Measurements from ENCODE around the gene MYO15A. TPM values are rescaled to one million over a fixed set of nuclear protein-coding genes. Genes with fewer than 3 reads are reported as not detected.

MYO15A gene, protein sequence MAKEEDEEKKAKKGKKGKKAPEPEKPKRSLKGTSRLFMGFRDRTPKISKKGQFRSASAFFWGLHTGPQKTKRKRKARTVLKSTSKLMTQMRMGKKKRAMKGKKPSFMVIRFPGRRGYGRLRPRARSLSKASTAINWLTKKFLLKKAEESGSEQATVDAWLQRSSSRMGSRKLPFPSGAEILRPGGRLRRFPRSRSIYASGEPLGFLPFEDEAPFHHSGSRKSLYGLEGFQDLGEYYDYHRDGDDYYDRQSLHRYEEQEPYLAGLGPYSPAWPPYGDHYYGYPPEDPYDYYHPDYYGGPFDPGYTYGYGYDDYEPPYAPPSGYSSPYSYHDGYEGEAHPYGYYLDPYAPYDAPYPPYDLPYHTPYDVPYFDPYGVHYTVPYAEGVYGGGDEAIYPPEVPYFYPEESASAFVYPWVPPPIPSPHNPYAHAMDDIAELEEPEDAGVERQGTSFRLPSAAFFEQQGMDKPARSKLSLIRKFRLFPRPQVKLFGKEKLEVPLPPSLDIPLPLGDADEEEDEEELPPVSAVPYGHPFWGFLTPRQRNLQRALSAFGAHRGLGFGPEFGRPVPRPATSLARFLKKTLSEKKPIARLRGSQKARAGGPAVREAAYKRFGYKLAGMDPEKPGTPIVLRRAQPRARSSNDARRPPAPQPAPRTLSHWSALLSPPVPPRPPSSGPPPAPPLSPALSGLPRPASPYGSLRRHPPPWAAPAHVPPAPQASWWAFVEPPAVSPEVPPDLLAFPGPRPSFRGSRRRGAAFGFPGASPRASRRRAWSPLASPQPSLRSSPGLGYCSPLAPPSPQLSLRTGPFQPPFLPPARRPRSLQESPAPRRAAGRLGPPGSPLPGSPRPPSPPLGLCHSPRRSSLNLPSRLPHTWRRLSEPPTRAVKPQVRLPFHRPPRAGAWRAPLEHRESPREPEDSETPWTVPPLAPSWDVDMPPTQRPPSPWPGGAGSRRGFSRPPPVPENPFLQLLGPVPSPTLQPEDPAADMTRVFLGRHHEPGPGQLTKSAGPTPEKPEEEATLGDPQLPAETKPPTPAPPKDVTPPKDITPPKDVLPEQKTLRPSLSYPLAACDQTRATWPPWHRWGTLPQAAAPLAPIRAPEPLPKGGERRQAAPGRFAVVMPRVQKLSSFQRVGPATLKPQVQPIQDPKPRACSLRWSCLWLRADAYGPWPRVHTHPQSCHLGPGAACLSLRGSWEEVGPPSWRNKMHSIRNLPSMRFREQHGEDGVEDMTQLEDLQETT (N-terminal part only)
- 1 to 10 TPM in 2 of 6 donors, under 1 TPM in 4; 0.43 to 2.0 (median 0.65) TPM for polyA plus RNA-seq (ENCODE audit: low read depth in 6 of 6)

DNA sequence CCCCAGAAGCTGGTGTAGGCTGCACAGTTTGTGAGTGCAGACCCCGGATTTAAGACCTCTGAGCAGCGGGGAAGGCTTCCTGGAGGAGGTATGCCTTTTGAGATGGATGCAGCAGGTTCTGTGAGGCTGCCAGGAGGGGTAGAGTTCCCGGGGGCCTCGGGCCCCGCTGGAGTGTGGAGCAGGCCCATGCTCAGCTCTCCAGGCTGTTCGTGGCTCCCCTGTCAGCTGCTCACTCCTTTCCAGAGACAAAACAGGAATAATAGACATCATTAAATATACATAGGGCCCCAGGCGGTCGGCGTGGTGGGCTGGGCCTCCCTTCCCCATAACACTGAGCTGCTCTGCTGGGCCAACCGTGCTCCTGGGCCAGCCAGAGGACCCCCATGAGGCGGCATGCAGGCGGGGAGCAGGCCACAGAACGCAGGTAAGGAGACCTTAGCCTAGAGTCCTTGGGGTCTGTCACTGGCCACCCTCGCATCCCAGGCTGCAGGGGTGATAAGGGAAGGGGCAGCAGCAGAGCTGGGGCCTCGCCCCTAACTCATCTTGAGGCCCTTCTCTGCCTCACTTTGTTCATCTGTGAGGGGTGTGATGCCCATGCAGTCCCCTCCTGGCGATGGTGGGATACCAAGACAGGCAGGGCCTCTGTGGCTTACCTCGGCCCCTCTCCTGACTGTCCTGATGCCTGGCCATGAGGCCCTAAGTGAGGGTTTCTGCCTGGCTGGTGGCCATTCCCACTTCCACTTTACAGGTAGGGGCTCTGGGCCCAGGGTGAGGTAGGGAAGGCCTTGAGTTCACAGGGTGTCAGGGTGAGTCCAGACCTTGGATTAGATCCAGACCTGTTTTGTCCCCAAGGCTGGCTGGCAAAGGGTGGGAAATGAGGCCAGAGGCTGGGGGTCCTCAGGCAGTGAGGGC is at the start of gene MYO15A:
Gene MYO15A, plus strand, starts transcription at position 356 of the 912 bp plus-strand sequence. CDS start 10,045 bp downstream, outside the sequence.
- peak within 1 kb of the TSS in 3 of 6 donors; percentile 22 to 88 (median 38) for H3K27ac Mint-ChIP-seq
- peak within 1 kb of the TSS in 1 of 8 donors; percentile 29 for H3K4me3 Mint-ChIP-seq
- H3K27me3 Mint-ChIP-seq: no peaks in the 10 kb centered on the region

DNA sequence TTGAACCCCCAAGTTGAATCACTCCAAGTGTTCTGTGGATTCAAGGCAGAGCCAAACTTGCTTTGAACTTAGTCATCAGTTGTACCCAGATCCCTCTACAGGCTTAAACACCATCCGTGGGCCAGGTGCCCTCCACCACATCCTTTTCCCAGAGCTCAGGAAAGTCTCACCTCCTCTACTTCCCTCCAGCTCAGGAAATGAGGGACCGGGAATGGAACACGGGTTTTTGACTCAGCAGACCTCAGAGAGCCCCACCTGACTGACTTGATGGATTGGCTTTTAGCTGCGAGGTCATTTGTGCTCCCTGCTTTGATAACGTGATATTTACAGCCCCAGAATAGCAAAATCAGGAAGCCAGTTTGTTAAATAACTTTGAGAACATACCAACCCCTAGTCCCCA is 49.3 kb upstream of the MYO15A start:
- H3K27me3 Mint-ChIP-seq: no peaks in the 10 kb centered on the region
- peaks cover 9 to 11% of the 10 kb centered on the region in 2 donors for H3K36me3 Mint-ChIP-seq
- no peak for DNase-seq
- peaks cover 0 to 4% (median 3%) of the 10 kb centered on the region in 3 donors for H3K4me1 Mint-ChIP-seq
- H3K4me3 Mint-ChIP-seq: no peak overlapping the region
- no peak for ATAC-seq (ENCODE audit: low read depth in 2 of 2)
- H3K9me3 Mint-ChIP-seq: no peaks in the 10 kb centered on the region
- H3K27ac Mint-ChIP-seq: peak overlapping the region in 2 of 6 donors; percentile 11 to 16

More for the DNA sequence above, at the start of gene MYO15A:
- Mint-ChIP-seq H3K4me1 (peaks cover 0 to 15% (median 10%) of the 10 kb centered on the region in 3 donors), H3K9me3 (no peaks in the 10 kb centered on the region), H3K36me3 (no peaks in the 10 kb centered on the region)
- no peak for DNase-seq
- ATAC-seq (ENCODE audit: low read depth in 2 of 2): no peak

DNA sequence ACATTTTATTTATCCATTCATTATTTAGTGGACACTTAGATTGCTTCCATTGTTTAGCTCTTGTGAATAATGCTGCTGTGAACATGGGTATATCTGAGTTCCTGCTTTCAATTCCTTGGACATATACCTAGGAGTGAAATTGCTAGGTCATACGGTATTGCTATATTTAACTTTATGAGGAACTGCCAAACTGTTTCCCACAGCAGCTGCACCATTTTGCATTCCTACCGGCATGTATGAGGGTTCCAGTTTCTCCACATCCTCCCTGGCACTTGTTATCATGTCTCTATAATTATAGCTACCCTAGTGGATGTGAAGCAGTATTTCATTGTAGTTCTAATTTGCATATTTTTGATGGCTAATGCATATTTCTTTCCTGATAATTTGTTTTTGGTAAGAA is 44.5 kb upstream of the MYO15A start:
- DNase-seq (no peak), ATAC-seq (ENCODE audit: low read depth in 2 of 2) (no peak)
- H3K27me3 Mint-ChIP-seq: no peaks in the 10 kb centered on the region
- H3K9me3 Mint-ChIP-seq: no peaks in the 10 kb centered on the region
- H3K4me3 Mint-ChIP-seq: no peak overlapping the region
- H3K36me3 Mint-ChIP-seq: peaks cover 5 to 13% of the 10 kb centered on the region in 2 donors
- peak overlapping the region in 1 of 6 donors; percentile 0 for H3K27ac Mint-ChIP-seq
- H3K4me1 Mint-ChIP-seq: peaks cover 0 to 3% (median 0%) of the 10 kb centered on the region in 3 donors

DNA sequence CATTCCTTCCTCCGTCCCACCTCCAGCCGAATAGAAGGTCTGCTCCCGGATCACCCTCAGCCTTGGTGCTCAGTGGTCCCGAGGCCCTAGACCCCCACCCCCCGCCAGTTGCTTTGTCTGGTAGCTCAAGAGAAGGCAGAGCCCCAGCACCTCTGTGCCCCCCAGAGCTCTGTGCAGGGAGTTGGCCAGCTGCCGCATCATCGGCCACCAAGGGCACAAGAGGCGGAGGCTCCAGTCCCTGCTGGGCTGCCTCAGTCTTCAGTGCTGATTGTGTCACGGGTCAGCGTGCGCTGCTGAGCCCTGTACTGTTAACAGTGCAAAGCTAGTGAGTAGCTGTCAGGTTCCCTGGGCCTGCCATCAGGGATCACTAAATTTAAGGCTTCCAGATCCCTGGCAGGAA is 43.0 kb upstream of the MYO15A start:
- ATAC-seq (ENCODE audit: low read depth in 2 of 2): no peak
- H3K9me3 Mint-ChIP-seq: no peaks in the 10 kb centered on the region
- no peaks in the 10 kb centered on the region for H3K27me3 Mint-ChIP-seq

DNA sequence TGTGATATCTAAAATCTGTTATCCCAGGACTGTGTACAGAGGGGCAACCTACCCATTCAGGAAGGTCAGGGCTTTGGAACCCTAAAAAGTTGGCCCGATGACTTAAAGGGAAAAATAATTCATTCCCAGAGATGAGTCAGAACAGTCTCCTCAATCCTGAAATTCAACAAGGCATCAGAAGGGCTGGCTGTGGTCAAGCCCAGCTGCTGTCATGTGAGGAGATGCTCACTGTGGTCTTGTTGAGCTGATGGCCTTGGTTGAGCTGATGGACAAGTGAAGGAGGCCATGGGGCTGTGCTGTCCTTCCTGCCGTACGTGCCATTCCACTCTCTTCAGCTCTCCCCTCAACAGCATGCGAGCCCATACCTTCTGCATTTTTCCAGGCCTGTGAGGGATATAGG is 41.7 kb upstream of the MYO15A start:
- no peak overlapping the region for H3K4me3 Mint-ChIP-seq
- H3K36me3 Mint-ChIP-seq: peaks cover 5 to 13% of the 10 kb centered on the region in 2 donors
- no peak for ATAC-seq (ENCODE audit: low read depth in 2 of 2)
- H3K9me3 Mint-ChIP-seq: no peaks in the 10 kb centered on the region
- no peak for DNase-seq
- H3K27me3 Mint-ChIP-seq: no peaks in the 10 kb centered on the region
- H3K27ac Mint-ChIP-seq: peak overlapping the region in 1 of 6 donors; percentile 66
- no peaks in the 10 kb centered on the region for H3K4me1 Mint-ChIP-seq

More for the DNA sequence above, 43.0 kb upstream of the MYO15A start:
- Mint-ChIP-seq H3K4me3 (no peak overlapping the region), H3K4me1 (no peaks in the 10 kb centered on the region), H3K27ac (no peak overlapping the region), H3K36me3 (peaks cover 5 to 13% of the 10 kb centered on the region in 2 donors)
- no peak for DNase-seq

DNA sequence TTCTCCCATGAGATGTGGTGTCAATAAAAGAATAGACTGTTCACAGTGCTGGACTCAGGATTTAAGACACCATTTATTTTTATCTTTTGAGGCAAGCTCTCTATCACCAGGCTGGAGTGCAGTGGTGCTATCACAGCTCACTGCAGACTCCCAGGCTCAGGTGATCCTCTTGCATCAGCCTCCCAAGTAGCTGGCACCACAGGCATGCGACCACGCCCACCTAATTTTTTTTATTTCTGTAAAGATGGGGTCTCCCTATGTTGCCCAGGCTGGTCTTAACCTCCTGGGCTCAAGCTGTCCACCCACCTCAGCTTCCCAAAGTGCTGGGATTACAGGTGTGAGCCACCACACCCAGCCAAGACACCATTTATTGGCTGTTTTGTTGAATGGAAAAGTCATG is 39.5 kb upstream of the MYO15A start:
- no peaks in the 10 kb centered on the region for H3K27me3 Mint-ChIP-seq
- no peaks in the 10 kb centered on the region for H3K9me3 Mint-ChIP-seq
- peaks cover 5 to 13% of the 10 kb centered on the region in 2 donors for H3K36me3 Mint-ChIP-seq
- no peak for ATAC-seq (ENCODE audit: low read depth in 2 of 2)
- DNase-seq: no peak
- no peak overlapping the region for H3K4me3 Mint-ChIP-seq
- peak overlapping the region in 1 of 6 donors; percentile 52 for H3K27ac Mint-ChIP-seq
- H3K4me1 Mint-ChIP-seq: no peaks in the 10 kb centered on the region

DNA sequence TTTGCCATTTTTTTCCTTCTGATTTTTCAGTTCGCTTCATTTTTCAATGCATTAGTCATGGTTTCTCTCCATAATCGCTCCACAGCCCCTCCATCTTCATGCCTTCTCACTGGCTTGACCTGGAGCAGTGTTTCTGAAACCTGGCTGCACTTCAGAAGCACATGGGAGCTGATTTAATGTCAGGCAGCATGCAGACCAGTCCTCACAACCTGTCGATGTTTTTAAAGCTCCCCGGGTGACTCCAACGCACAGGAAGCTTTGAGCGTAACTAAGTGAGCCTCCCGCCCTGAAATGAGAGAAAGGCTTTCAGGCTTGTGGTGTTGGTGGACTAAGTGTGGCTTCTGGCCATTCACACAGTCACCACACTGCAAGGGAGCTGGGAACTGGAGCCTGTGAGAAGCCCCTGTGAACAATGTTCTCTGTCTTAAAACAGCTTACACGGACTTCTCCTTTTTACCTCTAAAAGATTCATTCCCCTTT is 37.7 kb upstream of the MYO15A start:
- Mint-ChIP-seq H3K27ac (no peak overlapping the region), H3K36me3 (no peaks in the 10 kb centered on the region)
- DNase-seq: no peak

DNA sequence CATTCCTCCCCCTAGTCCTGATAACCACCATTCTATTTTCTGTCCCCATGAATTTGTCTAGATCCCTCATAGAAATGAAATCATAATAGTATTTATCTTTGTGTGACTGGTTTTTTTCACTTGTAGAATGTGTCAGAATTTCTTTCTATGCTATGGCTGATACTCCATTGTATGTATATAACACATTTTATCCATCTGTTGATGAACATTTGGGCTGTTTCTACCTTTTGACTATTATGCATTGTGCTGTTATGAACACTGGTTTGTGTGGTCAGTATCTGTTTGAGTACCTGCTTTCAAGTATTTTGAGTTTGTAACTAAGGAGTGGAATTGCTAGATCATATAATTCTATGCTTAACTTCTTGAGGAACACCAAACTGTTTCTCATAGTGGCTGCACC is 36.8 kb upstream of the MYO15A start:
- peaks cover 0 to 21% (median 15%) of the 10 kb centered on the region in 3 donors for H3K27me3 Mint-ChIP-seq
- no peak overlapping the region for H3K27ac Mint-ChIP-seq
- ATAC-seq (ENCODE audit: low read depth in 2 of 2) (no peak), DNase-seq (no peak)
- H3K4me1 Mint-ChIP-seq: no peaks in the 10 kb centered on the region
- no peak overlapping the region for H3K4me3 Mint-ChIP-seq
- H3K9me3 Mint-ChIP-seq: no peaks in the 10 kb centered on the region
- no peaks in the 10 kb centered on the region for H3K36me3 Mint-ChIP-seq

More for the DNA sequence above, 37.7 kb upstream of the MYO15A start:
- no peaks in the 10 kb centered on the region for H3K4me1 Mint-ChIP-seq
- peaks cover 0 to 15% (median 13%) of the 10 kb centered on the region in 3 donors for H3K27me3 Mint-ChIP-seq
- ATAC-seq (ENCODE audit: low read depth in 2 of 2): no peak
- no peak overlapping the region for H3K4me3 Mint-ChIP-seq
- H3K9me3 Mint-ChIP-seq: no peaks in the 10 kb centered on the region

DNA sequence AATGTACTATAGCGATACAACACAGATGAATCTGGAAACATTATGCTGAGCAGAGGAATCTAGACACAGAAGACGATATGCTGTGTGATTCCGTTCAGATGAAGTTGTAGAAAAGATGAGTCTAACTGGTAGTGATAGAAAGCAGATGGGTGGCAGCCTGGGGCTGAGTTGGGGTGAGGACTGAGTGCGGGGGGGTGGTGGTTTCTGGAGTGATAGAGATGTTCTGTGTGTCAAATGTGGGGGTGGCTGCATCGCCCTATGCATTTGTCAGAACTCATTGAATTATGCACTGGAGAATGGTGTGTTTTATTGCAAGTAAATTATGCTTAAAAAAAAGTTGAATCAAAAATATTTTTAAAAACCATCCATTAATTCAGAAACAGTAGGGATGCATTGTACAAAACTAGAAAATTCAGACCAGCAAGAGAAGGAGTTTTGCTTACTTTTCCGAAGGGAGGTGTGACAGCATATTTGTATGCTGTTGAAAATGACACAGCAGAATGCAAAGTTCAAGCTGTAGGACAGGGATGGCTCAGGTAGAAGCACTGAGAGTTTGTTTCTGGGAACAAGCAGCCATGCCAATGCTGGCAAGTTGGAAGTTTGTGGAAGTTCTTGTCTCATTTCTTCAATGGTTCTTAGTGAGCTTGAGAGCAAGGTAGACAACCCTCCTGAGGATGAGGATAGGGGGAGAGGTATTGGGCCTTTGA is 33.8 kb upstream of the MYO15A start:
- Mint-ChIP-seq H3K27ac (no peak overlapping the region), H3K9me3 (no peaks in the 10 kb centered on the region), H3K4me3 (no peak overlapping the region), H3K27me3 (peaks cover 0 to 33% (median 22%) of the 10 kb centered on the region in 3 donors), H3K4me1 (no peaks in the 10 kb centered on the region), H3K36me3 (no peaks in the 10 kb centered on the region)
- no peak for DNase-seq
- no peak for ATAC-seq (ENCODE audit: low read depth in 2 of 2)

DNA sequence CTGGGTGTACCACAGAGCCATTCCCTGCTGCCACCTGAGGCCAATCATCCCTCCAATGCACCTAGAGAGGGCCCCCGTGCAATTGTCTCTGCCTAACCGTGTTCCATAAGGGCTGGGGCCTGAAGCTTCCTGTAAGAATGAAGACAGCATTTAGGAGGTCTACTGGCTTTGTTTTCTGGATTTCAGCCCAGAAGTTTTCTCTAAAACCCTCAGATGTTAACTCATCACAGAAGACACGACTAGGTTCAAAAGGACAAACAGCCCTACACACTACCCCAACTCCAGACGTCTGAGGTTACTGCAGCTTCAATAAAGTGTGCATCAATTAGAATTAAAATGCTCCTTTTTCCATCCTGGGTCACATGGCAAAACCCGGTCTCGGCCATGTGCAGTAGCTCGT is 31.6 kb upstream of the MYO15A start:
- ATAC-seq (ENCODE audit: low read depth in 2 of 2): no peak
- no peaks in the 10 kb centered on the region for H3K4me1 Mint-ChIP-seq
- no peak overlapping the region for H3K4me3 Mint-ChIP-seq
- H3K27me3 Mint-ChIP-seq: peaks cover 4 to 33% (median 22%) of the 10 kb centered on the region in 3 donors
- H3K9me3 Mint-ChIP-seq: no peaks in the 10 kb centered on the region
- DNase-seq: no peak
- H3K36me3 Mint-ChIP-seq: no peaks in the 10 kb centered on the region
- H3K27ac Mint-ChIP-seq: no peak overlapping the region

DNA sequence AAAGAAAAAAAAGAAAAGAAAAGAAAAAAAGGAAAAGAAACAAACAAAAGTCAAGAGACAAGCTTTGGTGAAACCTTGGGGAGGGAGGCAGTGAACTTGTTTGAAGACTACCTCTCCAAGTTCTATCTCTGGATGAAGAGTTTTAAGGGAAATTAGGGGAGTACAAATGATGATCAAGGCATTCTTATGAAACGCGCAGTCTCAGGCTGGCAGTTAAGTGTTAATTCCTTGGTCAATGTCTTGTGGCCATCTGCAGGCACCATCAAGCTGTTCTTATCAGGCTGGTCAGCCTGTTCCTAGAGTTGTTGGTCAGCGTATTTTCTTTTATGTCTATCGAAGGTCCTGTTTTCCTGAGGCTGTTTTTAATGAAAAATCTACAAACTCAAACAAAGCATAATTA is 29.0 kb upstream of the MYO15A start:
- H3K4me3 Mint-ChIP-seq: no peak overlapping the region
- no peaks in the 10 kb centered on the region for H3K4me1 Mint-ChIP-seq
- no peaks in the 10 kb centered on the region for H3K9me3 Mint-ChIP-seq
- peak overlapping the region in 1 of 6 donors; percentile 38 for H3K27ac Mint-ChIP-seq
- DNase-seq: no peak
- H3K36me3 Mint-ChIP-seq: no peaks in the 10 kb centered on the region
- H3K27me3 Mint-ChIP-seq: peaks cover 4 to 29% (median 18%) of the 10 kb centered on the region in 3 donors
- ATAC-seq (ENCODE audit: low read depth in 2 of 2): no peak

DNA sequence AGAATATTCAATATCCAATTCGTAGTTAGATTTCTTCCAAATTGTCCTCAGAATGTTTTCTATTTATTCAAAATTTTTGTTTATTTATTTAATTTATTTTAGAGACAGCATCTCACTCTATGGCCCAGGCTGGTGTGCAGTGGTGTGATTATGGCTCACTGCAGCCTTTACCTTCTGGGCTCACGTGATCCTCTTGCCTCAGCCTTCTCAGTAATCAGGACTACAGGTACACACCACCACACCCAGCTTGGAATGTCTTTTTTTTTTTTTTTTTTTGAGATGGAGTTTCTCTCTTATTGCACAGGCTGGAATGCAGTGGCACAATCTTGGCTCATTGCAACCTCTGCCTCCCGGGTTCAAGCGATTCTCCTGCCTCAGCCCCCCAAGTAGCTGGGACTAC is 24.3 kb upstream of the MYO15A start:
- ATAC-seq (ENCODE audit: low read depth in 2 of 2) (no peak), DNase-seq (no peak)
- H3K36me3 Mint-ChIP-seq: peaks cover 0 to 6% of the 10 kb centered on the region in 2 donors
- H3K9me3 Mint-ChIP-seq: no peaks in the 10 kb centered on the region
- peaks cover 16 to 24% (median 18%) of the 10 kb centered on the region in 3 donors for H3K4me1 Mint-ChIP-seq
- no peak overlapping the region for H3K4me3 Mint-ChIP-seq
- peaks cover 4% of the 10 kb centered on the region in 3 donors for H3K27me3 Mint-ChIP-seq
- H3K27ac Mint-ChIP-seq: no peak overlapping the region

Data from naive B cell (primary cell).